Body of pancreas (tissue), 4 donors: ENCODE measurements around the gene ARMC6.

Source experiments
- CTCF ChIP-seq, 7 experiments: fragments of 450-650 bp in 4 of 7; fragments of 200-600 bp in 3 of 7; sonication (generic) in 3 of 7; IDR thresholded peaks; one replicate each; pipeline ENCODE4 v1.5.1; 2016 to 2019; ENCODE audit warnings: antibody characterized with exemption in 7 of 7
- POLR2A ChIP-seq, 3 donors: fragments of 450-650 bp; IDR thresholded peaks; one replicate each; pipeline ENCODE4 v1.6.1; 2016; ENCODE audit warnings: antibody characterized with exemption in 3 of 3, mild to moderate bottlenecking in 2 of 3

GRCh38 chr19:19042732-19043280 lies 9.4 kb downstream of the ARMC6 start:
- TF ChIP-seq POLR2A (IDR thresholded peaks at IDR 0.05) (no peak), CTCF (IDR thresholded peaks at IDR 0.05) (no peak)
